RCC 7860 (cell line): Measurements from ENCODE around the gene HOXD3.

Experiments
- DNase-seq: peaks from one replicate; pipeline ENCODE4 v3.0.0-alpha.2; 2015; ENCODE audit warnings: low spot score
- FAIRE-seq: peaks from 2 replicates; lab custom pipeline; 2012; peaks lifted over from hg19 to GRCh38; lab: Jason Lieb, UNC

Gene HOXD3

DNA sequence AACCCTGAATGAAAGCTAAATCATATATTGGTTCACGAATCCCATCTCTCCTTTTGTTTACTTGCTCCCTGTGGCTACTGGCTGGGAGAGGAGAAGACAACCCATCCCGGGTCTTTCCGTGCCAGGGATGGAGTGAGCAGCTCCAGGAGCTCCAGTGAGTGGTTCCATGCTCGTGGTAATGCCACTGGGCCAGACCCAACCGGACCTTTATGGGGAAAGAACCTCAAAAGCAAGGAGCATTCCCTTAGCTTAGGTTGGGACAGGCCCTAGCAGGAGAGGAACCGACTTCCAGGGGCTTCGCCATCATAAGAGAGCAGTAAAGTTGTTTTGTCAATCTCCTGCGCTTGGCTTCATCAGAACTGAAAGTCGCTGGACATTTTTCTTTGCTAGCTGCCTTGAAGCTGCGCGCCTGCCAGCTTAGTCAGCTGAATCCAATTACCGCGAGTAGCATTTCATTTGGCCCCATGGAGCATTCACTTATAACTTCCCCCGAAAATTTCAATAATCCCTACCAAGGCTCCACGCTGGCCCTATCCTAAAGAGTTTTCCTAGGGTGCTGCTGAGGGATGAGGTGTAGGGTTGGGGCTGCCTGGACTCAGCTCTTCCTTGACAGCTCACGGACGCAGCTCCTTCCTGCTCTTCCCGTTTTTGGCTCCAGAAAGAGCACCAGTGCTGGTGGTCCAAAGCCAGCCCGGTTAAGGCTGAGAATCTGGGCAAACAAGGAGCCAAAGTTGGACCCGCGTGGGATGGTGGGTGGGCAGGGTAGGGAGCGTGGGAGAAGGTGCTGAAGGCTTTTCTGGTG, 4.9 kb downstream of the HOXD3 start:
- FAIRE-seq (no peak), DNase-seq (no peak)

DNA sequence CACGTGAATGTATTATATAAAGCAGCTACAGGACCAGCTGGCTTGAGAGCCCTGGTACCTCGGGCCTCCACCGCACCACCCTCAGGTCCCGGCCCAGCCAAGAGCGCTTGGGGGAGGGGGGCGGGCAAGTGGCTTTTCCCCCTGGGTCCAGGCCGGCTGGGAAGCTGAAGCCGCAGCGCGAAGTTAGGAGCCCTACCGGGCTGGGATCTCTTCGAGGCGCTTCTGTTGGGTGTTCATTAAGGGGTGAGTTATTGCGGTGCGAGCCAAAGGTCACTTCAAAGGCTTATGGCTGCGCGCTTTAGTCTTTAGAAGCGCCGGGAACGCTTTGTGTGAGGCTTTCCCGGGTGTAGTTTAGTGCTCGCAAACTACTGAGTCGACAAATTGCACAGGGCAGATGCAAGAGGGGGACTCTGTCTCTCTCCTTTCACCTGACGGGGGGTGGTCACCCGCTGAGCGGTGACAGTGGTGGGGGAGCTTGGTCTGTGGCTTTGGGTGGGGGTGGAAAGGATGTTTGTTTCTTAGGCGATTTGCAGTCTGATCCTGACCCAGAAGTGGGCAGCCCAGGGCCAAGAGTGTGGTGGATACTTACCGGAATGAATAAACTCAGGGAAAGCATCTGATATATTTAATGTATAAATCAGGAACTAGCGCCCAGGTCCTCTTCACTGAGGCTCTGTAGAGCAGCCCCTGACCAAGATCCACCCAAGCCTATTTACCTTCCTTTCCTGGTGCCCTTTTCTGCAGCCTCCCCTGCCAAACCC, 6.0 kb downstream of the HOXD3 start:
- FAIRE-seq = no peak
- DNase-seq = no peak

DNA sequence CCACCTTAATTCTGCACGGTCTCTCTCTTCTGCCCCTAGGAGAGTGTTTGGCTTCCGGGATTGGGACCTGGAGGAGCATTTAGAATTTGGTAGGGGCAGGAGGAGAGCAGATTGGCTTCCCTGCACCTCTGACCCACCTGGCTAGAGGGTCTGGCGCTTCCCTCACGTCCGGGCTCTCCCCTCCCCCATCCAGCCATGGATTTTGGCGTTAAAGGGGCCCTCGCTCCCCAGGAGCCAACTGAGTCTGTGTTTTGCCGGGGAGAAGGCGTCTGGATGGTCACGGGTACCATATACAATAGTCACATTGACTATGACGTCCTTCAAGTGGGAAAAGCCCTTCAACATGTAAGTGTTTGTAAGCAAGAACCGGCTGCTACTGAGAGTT, 6.6 kb downstream of the HOXD3 start:
- FAIRE-seq (no peak), DNase-seq (no peak)

DNA sequence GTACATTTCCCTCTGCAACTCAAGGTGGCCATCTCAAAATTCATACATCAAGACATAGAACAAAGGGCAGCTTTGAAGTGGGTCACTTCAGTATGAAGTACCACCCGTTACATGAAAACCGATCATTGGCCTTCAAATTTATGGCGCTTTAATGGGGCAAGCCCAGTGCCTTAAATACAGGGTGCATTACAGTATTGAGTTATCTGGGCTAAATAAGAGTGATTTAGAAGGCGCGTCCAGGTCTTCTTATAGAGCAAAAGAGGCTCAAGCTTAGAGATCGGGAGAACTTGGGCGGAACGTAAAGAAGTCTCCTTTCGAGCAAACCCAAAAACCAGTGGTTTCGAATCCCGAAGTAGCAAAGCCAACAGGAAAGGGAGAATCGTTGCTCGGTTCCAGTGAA, 7.1 kb downstream of the HOXD3 start:
- FAIRE-seq (no peak), DNase-seq (no peak)

DNA sequence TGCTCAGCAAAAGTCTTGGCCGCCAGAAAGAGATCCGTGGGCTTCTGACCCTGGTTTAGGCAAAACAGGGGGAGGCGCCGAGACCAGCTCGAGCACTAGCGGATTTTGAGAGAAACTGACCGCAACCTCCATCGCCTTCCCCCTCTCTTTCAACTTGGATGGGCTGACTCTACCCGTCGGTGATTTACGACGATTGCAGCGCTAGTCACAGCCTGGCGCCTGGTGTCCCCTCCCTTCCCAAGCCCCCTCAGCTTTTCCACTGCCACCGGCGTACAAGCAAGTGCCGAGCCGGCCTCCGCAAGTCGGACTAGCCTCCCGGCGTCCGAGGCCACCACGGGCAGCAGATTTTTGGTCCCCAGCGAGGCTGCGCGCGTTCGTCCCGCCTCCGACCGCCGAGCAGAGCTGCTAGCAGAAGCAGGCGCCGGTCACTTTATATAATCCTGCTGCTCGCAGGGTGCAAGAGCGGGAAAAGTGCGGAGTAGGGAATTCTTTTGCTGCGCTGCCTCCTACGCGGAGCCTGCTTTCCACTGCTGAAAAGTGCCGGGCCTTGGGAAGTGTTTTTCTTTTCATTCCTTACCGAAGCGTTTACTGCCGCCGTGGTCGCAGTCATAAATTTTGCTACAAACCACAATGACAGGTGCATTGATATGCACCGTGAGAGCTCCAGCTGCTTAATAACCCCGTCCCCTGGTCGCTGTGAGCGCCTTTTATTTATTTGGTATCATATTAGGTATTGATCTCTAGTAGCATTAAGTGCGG, 7.7 kb downstream of the HOXD3 start:
- no peak for DNase-seq
- no peak for FAIRE-seq

DNA sequence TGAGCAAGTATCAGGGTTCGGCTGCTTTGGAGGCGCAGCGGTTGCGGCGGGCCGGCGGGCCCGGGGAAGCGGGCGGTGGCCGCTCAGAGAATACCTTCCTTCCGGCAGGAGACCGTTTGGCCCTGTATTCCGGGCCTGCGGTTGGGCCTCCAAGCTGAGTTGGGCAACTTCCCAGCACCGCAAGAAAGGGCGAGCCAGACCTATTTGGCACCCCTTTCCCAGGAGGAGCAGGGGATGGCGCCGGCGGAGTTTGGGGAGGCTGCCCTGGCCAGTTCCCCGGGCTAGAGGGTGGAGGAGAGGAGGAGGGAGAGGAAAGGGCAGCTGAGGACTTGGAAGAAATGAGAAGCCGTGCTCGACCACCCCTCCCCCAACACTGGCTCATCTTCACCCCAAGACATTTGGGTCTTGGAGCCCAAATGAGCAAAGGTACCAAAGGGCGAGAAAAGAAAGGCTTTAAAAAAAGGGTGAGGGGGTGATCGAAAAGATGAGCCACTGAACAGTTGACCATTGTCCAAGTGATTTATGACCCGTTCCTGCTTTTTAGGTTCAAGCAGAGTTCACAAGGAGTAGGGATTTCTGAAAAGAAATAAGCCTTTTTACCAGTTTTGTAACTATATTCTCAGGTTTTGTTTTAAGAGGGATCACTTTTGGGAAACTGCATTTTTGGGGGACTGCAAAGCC, 8.4 kb downstream of the HOXD3 start:
- no peak for DNase-seq
- no peak for FAIRE-seq

DNA sequence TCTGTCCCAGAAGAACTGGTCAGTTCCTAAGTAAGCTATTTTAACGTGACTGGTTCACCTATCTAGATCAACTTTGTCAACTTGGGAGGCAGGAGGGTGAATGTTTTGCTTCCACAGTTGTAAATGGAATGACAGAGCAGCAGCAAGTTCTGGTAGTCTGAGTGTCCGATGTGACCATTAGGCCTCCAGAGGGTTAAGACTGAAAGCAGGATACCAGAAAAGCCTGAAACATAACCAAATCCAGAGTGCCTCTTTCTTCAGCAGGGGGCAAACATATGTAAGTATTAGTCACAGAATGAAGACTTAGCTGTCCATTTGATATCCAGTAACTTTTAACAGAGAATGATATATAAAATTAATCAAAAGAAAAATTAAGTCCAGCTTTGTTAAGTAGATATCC, 9.2 kb downstream of the HOXD3 start:
- no peak for FAIRE-seq

DNA sequence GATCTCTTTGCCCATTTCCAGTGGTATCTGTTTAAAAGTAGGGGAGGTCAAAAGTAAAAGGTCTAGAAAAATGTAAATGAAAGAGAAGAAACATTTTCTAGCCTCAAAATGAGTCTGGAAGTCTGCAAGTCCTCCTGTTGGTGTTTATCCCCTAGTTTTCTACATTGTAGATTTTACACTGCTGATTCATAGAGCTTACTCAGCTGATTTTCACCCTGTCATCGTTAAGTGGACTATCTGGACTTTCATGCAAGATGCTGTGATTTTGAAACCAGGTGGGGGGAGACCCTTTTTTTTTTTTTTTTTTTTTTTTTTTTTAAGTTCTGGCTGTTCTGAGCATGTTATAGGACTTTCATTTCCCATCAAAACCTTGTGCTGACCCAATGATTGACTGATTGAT, 10.3 kb downstream of the HOXD3 start:
- DNase-seq (no peak), FAIRE-seq (no peak)

More for the DNA sequence above, 9.2 kb downstream of the HOXD3 start:
- no peak for DNase-seq

DNA sequence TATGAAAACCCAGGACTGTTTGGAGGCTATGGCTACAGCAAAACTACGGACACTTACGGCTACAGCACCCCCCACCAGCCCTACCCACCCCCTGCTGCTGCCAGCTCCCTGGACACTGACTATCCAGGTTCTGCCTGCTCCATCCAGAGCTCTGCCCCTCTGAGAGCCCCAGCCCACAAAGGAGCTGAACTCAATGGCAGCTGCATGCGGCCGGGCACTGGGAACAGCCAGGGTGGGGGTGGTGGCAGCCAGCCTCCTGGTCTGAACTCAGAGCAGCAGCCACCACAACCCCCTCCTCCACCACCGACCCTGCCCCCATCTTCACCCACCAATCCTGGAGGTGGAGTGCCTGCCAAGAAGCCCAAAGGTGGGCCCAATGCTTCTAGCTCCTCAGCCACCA, 12.1 kb downstream of the HOXD3 start:
- DNase-seq = no peak
- FAIRE-seq = no peak

DNA sequence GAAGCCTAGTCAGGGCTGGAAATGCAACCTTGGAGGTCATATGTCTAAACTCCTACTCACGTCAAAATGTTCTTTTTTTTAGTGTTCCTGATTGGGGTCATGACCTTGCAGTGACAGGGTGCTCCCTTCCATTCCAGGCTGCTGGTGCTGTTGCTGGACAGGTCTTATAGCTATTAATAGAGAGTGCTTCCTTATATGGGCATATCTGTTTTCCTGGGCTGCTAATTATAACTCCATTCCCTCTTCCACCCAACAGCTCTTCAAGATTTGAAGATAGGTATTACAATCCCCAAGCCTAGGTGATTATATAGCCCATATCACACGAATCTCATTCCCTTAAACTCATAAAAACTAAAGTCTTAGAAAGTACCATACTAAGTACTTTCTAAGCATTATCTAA, 12.6 kb downstream of the HOXD3 start:
- DNase-seq = no peak
- FAIRE-seq = no peak

DNA sequence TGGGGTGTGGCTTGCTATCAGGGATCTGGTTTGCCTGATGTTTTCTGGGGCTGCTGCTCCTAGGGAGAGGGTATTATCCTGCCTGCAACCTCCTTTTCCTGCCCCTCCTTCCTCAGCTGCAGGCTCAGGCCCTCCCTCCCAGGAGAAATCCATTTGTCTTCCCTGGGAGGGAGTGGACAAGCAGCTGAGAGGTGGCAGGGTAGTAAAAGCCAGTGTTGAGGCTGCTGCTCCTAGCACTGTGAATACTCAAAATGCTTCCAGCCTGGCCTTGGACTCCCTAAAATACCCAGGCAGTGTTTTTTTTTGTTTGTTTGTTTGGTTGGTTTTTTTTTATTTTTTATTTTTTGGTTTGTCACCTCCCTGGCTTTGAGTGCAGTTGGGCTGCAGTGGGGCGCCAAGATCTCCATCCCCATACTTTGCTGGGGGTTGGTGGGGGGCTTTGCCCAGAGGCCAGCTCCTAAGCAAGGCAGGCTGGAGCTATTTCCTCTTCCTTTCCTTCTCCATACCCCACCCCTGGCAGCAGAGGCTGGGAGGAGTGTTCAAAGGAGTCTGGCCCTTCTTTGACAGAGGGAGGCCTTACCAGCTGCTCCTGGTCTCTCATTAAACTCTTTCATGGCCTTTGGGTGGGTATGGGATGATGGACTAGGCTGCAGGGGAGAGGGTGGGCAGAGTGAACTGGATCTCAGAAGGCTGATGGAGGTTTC, 13.6 kb downstream of the HOXD3 start:
- FAIRE-seq = no peak

DNA sequence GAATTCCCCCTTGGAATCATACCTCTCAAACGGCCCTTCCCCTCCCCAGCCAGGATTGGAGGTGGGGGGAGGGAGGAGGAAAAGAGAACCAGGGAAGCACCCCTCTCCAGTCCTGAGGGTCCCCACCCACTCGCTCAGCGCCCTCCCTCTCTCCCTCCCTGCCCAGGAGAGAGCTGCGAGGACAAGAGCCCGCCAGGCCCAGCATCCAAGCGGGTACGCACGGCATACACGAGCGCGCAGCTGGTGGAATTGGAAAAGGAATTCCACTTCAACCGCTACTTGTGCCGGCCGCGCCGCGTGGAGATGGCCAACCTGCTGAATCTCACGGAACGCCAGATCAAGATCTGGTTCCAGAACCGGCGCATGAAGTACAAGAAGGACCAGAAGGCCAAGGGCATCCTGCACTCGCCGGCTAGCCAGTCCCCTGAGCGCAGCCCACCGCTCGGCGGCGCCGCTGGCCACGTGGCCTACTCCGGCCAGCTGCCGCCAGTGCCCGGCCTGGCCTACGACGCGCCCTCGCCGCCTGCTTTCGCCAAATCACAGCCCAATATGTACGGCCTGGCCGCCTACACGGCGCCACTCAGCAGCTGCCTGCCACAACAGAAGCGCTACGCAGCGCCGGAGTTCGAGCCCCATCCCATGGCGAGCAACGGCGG, 14.4 kb downstream of the HOXD3 start:
- FAIRE-seq (no peak), DNase-seq (no peak)

More for the DNA sequence above, 13.6 kb downstream of the HOXD3 start:
- no peak for DNase-seq

DNA sequence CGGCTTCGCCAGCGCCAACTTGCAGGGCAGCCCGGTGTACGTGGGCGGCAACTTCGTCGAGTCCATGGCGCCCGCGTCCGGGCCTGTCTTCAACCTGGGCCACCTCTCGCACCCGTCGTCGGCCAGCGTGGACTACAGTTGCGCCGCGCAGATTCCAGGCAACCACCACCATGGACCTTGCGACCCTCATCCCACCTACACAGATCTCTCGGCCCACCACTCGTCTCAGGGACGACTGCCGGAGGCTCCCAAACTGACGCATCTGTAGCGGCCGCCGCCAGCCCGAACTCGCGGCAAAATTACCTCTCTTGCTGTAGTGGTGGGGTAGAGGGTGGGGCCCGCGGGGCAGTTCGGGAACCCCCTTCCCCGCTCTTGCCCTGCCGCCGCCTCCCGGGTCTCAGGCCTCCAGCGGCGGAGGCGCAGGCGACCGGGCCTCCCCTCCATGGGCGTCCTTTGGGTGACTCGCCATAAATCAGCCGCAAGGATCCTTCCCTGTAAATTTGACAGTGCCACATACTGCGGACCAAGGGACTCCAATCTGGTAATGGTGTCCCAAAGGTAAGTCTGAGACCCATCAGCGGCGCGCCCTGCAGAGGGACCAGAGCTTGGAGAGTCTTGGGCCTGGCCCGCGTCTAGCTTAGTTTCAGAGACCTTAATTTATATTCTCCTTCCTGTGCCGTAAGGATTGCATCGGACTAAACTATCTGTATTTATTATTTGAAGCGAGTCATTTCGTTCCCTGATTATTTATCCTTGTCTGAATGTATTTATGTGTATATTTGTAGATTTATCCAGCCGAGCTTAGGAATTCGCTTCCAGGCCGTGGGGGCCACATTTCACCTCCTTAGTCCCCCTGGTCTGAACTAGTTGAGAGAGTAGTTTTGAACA, 15.1 kb downstream of the HOXD3 start:
- FAIRE-seq = no peak
- DNase-seq = no peak

DNA sequence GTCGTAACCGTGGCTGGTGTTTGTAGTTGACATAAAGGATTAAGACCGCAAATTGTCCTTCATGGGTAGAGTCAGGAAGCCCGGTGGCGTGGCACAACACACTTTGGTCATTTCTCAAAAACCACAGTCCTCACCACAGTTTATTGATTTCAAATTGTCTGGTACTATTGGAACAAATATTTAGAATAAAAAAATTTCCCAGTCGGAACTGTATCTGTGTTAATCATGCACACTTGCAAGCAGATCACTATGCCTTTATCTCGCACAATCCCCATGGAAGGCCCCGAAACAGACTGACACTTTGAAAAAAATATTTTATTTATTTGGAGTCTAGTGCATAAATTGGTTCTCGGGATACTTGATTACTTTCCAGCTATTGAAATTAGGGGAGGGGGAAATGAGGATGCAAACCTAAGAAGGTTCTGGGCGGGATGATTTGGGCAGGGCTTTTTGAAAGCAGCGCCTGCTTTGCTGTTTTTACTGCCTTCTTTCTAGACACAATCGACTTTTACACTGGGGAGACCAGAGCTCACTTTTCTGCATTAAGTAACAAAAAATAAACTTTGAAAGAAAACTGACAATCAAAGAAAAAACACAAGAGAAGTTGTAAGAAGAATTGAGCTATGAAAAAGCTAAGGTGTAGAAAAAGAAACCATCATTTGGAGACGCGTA, 15.9 kb downstream of the HOXD3 start:
- no peak for DNase-seq
- FAIRE-seq = no peak

DNA sequence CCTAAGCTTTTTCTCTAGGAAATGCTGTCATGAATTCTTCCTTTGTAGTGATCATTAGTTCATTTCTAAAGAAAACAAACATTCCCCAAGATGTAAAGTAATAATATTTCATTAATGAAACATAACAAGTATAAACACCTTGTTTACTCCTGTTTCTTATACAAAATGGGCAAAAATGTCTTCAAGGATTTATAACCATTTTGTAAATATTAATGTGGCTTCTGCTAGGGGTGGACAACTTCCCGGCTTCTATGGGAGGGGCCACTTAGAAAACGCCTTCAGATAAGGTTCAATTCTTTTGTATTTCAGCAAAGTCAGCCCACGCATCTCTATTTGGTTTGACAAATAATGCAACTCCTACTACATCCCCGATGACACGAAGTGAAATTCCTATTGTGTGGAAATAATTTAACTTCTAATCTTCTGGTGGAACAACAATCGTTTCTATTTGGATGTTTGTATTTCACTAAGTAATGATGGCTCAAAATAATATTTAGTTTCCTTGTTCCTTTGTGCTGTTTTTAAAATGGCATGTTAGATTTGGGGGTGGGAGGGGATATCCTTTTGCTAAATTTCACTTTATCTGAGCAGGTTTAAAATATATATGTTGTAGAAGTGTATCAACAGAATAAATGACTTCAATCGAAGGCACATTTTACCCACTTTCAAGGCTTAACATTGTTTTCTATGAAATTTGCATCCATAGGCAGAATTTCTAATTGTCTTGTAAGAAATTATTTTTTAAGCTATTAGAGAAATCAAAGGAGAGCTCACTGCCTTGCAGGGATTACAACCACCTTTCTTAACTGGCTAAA, 16.7 kb downstream of the HOXD3 start:
- FAIRE-seq (no peak), DNase-seq (no peak)

DNA sequence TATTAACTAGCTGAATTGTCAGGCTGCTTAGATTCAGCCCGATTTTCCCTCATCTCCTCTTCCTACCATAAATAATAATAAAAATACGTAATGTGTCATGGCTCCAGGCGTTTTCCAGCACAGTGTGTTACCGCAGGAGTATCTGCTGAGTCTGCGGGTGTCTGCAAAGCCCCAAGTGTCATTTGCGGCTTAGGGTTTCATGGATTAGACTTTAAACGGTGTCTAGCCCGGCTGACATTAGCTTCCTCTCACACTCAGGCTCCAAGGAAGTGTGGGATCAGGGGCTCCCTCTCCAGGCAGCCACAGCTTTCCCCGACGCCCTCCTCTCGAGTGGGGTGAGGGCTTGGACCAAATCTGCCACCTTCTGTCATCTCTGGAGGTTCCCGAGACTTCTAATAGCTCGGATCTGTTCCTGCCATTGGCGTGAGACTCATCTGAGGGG, 17.3 kb downstream of the HOXD3 start:
- peak; percentile 70 for FAIRE-seq
- peak; percentile 52 for DNase-seq
